Activated CD8-positive, alpha-beta memory T cell treated with anti-CD3 and anti-CD28 coated beads, Interleukin-2, amount 50 U/mL, for 1 hour (primary cell): ENCODE data around the gene RNF223.
"Not testable (repeated sequence)": the region's sequence is repeated elsewhere in the genome, so short reads cannot be mapped to it uniquely, and the experiment has no call there.

Experiments used
- DNase-seq: peaks from one replicate; pipeline ENCODE4 v3.0.0-alpha.2; 2020; ENCODE audit errors: extremely low read depth

The RNF223 gene

DNA sequence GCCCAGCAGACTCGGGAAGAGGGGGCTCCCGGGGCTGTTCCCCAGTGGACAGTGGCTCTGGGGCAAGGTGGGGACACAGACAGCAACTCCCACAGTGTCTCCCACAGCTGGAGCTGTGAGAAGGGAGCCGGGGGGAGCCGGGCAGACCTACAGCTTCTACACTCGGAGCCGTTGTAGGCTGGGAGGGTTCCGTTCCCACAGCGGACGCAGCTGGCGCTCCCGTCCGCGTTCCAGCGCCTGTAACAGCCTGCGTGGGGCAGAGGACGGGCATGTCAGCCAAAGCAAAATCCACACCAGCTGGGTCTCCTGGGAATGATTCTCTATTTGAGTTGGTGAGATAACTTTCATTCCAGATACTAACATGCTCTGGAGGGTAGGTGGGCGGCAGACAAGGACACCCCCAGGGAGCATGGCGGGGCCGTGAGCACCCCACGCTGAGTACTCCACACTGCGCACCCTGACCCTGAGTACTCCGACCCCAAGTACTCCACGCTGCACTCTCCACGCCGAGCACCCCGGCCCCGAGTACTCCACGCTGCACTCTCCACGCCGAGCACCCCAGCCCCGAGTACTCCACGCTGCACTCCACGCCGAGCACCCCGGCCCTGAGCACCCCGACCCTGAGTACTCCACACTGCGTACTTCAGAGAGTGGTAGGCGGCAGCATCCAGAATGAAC, 13.4 kb upstream of the RNF223 start:
- DNase-seq, result no peak

DNA sequence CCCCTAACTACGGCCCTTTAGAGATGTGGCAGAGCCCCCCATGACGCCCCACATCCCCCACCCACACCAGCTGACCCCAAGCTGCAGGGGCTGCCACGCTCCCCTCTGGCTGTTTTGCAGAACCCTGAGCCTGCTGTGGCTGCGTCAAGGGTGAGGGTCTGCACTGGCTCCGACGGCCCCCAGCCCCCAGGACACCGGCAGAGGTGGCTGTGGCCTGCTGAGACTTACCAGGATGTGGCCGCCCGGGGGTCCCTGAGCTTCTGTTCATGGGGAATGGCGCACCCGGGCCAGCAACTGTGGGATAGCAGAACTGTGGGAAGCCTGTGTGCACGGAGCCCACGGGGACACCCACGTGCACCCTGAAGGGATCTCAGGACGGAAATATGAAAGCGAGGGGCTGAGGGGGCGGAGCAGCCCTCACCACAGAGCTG, 12.8 kb upstream of the RNF223 start:
- DNase-seq, result no peak

DNA sequence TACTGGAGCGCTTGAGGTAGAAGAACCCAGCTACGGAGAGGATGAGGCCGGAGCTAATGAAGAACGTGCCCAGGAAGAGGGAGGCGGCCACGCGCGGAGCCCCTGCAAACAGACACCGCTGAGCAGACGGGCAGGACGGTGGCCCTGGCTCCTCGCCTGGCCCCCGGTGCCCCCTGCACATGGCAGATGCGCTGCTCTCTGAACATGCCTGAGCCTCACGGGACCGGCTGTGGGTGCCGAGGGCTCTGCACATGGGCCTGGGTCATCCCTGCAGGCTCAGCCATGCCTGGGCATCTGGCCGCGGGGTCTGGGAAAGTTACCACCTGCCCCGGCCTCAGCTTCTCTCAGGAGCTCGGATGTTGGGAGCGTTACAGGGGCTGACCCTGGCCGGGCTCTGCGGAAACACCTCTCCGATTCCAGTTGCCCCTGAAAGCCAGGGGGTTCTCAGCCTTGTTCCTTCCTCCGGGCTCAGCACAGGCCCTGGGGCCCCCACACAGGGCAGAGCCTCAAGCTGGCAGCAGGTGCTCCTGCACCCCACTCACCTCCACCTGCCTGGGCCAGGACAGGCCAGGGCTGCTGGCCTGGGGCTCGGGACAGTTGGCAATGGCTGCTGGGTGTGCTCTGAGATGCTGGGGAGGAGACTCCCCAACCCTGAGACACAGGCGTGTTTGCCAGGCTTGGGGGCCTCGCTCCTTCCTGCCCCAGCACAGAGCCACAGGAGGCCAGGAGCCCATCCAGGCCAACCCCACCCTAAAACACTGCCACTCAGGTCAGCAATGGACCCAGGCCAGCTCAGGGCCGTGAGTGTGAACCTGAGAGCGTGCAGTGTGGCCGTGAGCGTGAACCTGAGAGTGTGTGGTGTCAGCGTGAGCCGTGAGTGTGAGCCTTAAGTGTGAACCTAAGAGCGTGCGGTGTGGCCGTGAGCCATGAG, 12.1 kb upstream of the RNF223 start:
- DNase-seq, result no peak

DNA sequence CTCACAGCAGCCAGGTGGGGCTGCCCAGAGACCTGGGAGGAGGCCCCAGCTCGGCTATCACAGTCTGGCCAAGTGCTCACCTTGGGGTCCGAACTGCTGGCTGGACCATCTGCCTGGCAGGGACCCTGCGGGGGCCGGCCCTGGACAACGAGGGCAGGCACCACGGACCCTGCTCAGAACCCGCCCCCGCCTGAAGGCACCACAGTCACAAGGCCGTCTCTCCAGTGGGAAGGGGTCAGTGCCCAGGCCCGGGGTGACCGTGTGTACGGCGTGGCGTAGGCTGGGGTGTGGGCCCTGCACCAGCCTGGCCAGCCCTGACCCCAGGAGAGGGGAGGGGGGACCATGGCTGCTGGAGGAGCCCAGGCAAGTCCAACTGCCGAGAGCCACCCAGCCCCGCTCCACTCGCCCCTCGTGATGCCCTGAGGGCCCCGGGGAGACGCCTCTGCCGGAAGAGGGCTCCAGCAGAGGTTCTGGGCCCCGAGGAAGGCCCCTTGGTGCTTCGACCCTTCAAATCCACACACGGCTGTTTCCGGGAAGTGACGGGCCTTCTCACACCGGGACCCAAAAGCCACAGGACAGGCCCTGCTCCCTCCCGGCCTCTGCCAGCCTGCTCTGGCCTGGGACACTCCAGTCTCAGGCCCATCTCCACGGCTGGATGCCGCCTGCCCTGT, 11.2 kb upstream of the RNF223 start:
- no peak for DNase-seq

DNA sequence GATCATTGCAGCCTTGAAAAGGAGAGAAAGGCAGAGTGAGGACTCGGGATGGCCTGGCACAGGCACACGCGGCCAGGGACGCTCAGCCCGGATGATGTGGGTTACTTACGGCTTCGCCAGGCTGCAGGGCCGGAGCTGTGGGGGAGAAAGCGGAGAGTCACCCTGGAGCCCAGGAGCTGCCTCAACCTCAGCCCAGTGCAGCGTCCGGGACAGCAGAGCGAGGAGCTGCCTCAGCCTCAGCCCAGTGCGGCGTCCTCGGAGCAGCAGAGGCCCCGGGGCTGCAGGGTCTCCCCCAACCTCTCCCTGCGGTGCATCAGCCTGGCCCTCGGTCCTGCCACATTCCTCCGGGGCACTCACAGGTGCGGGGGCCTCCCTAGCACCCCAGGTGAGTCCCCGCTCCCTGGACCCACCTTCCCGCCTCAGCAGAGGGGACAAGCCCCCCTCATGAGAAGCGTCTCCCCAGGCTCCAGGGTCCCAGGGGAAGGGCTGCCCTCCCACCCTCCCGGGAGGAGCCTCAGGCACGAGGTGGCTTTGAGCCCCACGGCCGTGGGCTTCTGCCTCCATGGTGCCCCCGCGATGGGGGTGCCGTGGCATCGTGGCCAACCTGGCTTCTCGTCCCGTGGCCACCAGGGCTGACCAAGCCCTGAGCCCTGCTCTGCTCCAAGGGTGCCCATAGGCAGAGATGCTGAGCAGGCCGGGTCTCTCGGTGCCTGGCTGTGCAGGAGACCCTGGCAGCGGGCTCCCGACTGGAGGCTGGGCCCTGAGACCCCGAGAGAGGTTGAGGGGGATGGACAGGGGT, 10.5 kb upstream of the RNF223 start:
- no peak for DNase-seq

DNA sequence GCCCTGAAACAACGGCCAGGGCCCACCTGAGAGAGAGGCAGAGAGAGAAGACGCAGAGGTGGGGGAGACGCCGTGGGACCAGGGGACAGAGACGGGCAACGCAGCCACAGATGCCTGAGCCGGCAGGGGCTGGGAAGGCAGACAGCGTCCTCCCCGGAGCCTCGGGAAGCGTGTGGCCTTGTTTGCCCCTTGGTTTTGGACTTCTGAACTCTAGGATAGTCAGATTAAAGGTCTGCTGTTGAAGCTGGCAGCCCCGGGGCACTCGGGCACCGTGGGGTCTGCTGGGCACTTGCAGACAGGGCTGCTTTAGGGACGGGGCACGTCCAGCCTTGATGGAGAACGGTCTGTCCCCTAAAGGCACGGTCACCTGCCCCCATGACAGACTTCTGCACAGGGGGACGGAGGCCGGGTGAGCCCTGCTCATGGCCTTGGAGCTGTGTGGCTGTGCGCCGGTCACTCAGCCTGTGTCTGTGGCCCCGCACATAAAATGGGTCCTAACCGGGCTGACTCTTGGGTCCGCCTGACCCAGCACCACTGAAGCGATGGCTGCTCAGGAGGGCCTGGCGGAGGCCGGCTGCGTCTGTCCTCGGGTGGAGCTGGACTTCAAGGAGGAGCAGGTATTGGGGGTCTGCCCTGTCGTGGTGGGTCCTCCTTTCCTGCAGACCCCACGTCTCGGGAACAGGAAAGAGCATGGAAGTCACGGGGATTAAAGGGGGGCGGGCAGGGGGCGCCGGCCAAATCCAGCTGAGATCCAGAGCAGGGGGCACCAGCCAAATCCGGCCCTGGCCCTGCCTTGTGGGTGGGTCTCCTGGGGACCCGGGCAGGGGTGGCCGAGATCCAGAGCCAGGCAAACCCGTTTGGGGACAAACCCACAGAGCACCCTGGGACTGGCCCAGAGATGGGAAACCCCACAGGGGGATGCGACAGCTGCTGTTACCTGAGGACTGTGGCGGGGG, 9.6 kb upstream of the RNF223 start:
- DNase-seq, result no peak

DNA sequence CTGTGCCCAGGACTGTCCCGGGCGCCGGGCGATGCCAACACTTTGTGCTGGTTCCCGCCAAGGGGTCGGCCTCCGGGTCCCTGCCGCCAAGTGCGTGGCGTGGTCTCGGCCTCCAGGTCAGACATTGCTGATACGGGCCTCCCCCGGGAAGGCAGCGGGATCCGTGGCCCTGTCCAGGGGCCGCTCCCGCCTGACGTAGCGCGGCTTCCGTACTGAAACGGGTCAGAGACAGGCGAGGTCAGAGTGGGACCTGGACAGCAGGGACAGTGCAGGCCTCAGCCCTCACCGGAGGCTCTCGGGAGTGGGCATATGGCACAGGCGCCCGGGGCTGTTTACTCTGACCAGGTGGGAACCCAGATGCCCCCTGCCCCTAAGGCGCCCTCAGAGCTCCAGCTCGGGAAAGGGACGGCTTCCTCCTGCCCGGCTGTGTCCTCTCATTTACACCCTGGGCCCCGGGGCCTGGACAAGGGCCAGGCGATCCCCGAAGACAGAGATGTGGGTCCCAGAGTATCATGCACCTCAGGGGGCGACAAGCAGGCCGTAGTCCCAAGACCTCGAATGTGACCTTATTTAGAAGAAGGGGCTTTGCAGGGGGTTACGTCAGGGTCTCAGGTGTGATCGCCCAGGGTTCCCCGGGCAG, 8.8 kb upstream of the RNF223 start:
- DNase-seq, result no peak

- no peak for DNase-seq
These were observed 8.2 kb upstream of the RNF223 start for GRCh38 chr1:1082239-1082775.

DNA sequence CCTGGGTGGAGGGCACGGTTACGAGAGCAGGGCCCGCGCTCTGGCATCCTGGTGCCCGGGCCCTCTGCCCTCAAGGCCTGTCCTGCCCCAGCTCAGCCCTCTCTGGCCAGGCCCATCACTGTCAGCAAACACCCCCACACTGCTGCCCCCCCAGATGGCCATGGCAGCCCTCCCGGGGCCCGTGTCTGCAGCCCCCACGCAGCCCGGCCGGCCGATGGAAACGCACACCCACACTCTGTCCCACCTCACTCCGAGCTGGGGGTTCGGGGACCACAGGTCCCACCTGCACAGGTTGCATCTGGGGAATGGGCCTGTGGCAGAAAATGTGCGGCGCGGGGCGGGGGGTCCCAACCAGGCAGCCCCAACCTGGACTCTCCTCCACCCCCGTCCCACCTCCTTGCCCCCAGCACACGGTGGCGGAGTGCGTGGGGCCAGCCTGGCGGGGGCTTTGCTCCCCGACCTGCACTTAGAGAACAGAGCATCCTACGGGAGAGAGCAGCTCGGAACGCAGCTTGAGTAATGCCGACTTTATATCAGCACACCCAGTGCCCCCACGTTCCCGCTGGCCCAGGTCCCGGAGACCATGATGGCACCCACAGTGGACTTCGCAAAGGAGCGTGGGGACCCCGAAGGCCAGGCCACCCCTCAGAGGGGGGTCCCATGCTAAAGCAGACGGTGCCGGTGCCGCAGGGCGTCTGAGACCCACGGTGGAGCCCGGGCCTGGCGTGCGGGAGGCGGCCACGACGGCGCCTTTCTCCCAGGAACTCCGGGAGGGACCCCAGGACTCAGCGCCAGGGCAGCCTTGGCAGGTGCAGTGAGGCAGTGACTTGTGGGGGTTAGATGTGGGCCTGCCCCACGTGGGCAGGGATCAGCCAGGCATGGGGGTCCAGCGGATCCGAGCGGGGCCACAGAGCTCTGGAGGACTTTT, 7.5 kb upstream of the RNF223 start:
- no peak for DNase-seq

- no peak for DNase-seq
These were observed 6.8 kb upstream of the RNF223 start for GRCh38 chr1:1080951-1081310.

DNA sequence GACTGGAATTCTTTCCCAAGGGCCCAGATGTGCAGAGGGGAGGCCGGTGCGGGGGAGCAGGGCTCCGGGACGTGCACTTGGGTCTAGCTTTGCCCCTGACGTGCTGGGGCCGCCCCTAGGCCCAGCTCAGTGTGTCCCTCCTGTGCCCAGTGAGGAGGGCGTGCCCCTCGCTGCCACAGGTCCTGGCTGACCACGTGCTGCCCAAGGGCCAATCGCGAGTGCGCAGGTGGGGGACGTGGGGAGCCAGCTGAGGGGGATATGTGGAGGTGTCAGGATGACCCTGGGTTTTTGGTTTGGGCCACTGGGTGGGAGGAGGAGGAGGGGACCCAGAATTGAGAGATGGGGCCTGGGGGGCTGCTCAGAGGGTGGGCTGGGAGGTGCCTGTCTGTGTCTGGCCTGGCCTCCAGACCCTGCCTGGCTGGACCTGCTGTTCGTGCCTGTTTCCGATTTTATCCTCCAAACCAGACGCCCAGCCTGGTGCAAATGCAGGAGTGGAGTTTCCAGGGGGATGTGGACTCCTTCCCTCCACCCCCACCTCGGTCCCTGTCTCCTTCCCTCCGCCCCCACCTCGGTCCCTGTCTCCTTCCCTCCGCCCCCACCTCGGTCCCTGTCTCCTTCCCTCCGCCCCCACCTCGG, 6.1 kb upstream of the RNF223 start:
- no peak for DNase-seq

DNA sequence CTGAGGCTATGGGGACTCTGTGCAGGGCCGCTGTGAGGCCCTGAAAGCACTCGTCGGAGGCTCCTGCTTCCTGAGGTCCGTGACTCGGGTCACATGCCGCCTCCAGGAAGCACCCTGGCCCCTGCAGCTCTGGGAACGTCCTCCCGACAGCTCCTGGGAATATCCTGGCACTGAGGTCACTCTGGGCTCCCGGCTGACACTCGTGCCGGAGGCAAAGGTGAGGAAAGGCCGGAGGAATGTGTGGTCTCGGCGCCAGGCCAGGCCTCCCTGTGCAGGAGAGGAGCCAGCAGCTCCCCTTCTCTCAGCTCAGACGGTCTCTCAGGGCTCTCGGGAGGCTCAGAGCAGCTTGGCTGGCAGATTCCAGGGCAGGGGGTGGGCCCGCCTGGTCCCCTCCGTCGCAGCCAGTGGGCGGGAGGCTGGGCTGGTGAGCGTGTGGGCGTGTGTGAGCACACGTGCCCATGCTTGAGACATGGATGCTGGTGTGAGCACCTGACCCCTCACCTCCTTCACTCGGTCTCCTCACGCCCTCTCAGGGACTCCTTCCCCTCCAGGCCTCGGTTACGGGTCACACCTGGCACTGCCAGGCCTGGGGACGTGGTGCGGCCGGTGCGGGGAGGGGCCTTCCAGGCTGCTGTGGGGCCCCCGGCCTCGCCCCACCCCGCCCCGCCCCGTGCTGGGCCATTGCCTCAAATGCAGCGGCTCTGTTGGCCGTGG, 5.5 kb upstream of the RNF223 start:
- DNase-seq, result no peak

DNA sequence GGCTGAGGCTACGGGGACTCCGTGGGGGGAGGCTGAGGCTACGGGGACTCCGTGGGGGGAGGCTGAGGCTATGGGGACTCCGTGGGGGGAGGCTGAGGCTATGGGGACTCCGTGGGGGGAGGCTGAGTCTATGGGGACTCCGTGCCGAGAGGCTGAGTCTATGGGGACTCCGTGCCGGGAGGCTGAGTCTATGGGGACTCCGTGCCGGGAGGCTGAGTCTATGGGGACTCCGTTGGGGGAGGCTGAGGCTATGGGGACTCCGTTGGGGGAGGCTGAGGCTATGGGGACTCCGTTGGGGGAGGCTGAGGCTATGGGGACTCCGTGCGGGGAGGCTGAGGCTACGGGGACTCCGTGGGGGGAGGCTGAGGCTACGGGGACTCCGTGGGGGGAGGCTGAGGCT, 3.3 kb upstream of the RNF223 start:
- not testable (repeated sequence) for DNase-seq

DNA sequence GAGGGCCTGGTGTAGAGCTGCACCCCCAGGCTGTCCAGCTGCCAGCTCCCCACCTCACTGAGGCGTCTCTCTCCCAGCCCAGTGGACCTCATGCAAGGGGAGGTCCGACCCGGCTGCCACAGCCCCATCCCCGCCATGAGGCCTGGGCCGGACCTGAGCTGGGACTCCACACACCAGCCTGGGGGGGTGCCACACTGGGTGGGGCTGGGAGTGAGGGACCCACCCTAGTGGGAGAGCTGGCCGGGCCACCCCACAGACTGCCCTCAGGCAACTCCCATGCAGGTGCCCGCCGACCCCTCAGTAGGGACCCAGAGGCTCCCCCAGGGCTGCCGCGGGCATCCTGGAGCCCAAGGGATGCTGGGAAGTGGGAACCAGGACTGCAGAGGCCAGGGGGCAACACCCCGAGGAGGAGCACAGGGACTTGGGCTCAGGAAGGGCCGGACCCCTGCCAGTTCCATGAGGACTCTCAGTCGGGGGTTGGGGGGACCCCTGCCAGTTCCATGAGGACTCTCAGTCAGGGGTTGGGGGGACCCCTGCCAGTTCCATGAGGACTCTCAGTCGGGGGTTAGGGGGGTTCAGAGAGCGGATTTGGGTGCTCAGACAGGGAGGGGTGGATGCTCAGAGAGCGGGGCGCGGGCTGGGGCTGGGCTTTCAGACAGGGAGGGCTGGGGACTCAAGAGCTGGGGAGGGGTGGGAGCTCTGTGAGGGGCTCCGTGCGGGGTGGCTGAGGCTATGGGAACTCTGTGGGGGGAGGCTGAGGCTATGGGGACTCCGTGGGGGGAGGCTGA, 1.2 kb upstream of the RNF223 start:
- DNase-seq, result no peak

GRCh38 chr1:1074631-1075147, 583 bp upstream of the RNF223 start:
- no peak for DNase-seq
